Smooth muscle cell (in vitro differentiated cells): Measurements from ENCODE around the gene PCDHGA12. TPM values are rescaled to one million over a fixed set of nuclear protein-coding genes. Genes with fewer than 3 reads are reported as not detected.

ENCODE experiments used
- DNase-seq: peaks from one replicate; lab custom pipeline; 2025; ENCODE audit not compliant: unreplicated experiment; lab: John Stamatoyannopoulos, UW
- H2AFZ ChIP-seq: fragments of 200-600 bp; sonication (generic); 2 replicates; pipeline ENCODE4 v1.6.0; 2016; ENCODE audit warnings: antibody characterized with exemption, low read depth, mild to moderate bottlenecking
- H3F3A ChIP-seq: fragments of 200-600 bp; sonication (generic); 2 replicates; pipeline ENCODE4 v1.6.0; 2017; ENCODE audit warnings: antibody characterized with exemption, low read depth
- H3K27ac ChIP-seq: fragments of 200-600 bp; sonication (generic); 2 replicates; pipeline ENCODE4 v1.5.1; 2016; ENCODE audit warnings: low read depth, mild to moderate bottlenecking
- H3K27me3 ChIP-seq: fragments of 200-600 bp; sonication (generic); 2 replicates; pipeline ENCODE4 v1.6.1; 2016; ENCODE audit warnings: low read depth, mild to moderate bottlenecking
- H3K36me3 ChIP-seq: fragments of 200-600 bp; sonication (generic); 2 replicates; pipeline ENCODE4 v1.5.1; 2016; ENCODE audit warnings: low read depth
- H3K4me1 ChIP-seq: fragments of 200-600 bp; sonication (generic); 2 replicates; pipeline ENCODE4 v1.5.1; 2016; ENCODE audit warnings: low read depth
- H3K4me2 ChIP-seq: fragments of 200-600 bp; sonication (generic); 2 replicates; pipeline ENCODE4 v1.6.0; 2016; ENCODE audit warnings: mild to moderate bottlenecking
- H3K4me3 ChIP-seq: fragments of 200-600 bp; sonication (generic); 2 replicates; pipeline ENCODE4 v1.5.1; 2016; ENCODE audit warnings: mild to moderate bottlenecking
- H3K79me2 ChIP-seq: fragments of 200-600 bp; sonication (generic); 2 replicates; pipeline ENCODE4 v1.6.0; 2016; ENCODE audit warnings: low read depth, mild to moderate bottlenecking
- H3K9ac ChIP-seq: fragments of 200-600 bp; sonication (generic); 2 replicates; pipeline ENCODE4 v1.6.0; 2016; ENCODE audit warnings: low read depth
- H3K9me3 ChIP-seq: fragments of 200-600 bp; sonication (generic); replicated peaks from 2 replicates; pipeline ENCODE4 v1.5.1; 2016; ENCODE audit warnings: low read depth
- H4K20me1 ChIP-seq: fragments of 200-600 bp; sonication (generic); 2 replicates; pipeline ENCODE4 v1.6.0; 2016; ENCODE audit warnings: low read depth
- CTCF ChIP-seq: fragments of 200-600 bp; sonication (generic); IDR thresholded peaks from 2 replicates; pipeline ENCODE4 v1.5.1; 2017; ENCODE audit warnings: borderline replicate concordance, mild to moderate bottlenecking, antibody characterized with exemption; ENCODE audit not compliant: insufficient read depth, poor library complexity, severe bottlenecking
- WGBS: methylation state at CpG from one replicate; pipeline ENCODE4 v1.1.7; 2016; ENCODE audit warnings: low lambda C conversion rate; 5-methylcytosine and 5-hydroxymethylcytosine counted together
- polyA plus RNA-seq: library from polyadenylated mRNA; unstranded; fragments of >200 nt; fragmentation: Nextera tagmentation; extraction: Ambion mirVana; gene quantifications from 2 replicates; pipeline ENCODE4 v1.2.1, GENCODE V29; 2016
- total RNA-seq: library from RNA; depleted of rRNA; stranded (reverse); fragments of >200 nt; gene quantifications from 2 replicates; pipeline ENCODE4 v1.2.3, GENCODE V29; 2014

PCDHGA12 gene
- total RNA-seq, result 1.7 and 4.5 TPM in 2 replicates
- 0.42 and 0.86 TPM in 2 replicates for polyA plus RNA-seq

DNA sequence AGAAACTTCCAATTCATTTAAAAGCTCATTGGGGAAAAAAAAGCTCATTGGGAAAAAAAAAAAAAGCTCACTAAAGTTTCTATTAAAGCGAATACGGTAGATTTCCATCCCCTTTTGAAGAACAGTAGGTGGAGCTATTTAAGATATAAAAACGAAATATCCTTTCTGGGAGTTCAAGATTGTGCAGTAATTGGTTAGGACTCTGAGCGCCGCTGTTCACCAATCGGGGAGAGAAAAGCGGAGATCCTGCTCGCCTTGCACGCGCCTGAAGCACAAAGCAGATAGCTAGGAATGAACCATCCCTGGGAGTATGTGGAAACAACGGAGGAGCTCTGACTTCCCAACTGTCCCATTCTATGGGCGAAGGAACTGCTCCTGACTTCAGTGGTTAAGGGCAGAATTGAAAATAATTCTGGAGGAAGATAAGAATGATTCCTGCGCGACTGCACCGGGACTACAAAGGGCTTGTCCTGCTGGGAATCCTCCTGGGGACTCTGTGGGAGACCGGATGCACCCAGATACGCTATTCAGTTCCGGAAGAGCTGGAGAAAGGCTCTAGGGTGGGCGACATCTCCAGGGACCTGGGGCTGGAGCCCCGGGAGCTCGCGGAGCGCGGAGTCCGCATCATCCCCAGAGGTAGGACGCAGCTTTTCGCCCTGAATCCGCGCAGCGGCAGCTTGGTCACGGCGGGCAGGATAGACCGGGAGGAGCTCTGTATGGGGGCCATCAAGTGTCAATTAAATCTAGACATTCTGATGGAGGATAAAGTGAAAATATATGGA, at the start of gene PCDHGA12:
Gene PCDHGA12, plus strand, starts transcription at position 176 of the 782 bp plus-strand sequence. Its CDS starts 253 bp downstream, at position 429.
- peaks cover 42% of the 10 kb centered on the region for H3K9me3 ChIP-seq

GRCh38 chr5:141382469-141383294, 47.6 kb upstream of the PCDHGA12 start, which contains the start of gene PCDHGA7:
Gene PCDHGA7, plus strand, starts transcription at chr5:141382742. Its CDS starts 158 bp downstream, at chr5:141382900.
- Histone ChIP-seq H3K36me3 (no peaks in the 10 kb centered on the region), H3K79me2 (no peaks in the 10 kb centered on the region), H3K27me3 (no peaks in the 10 kb centered on the region), H3K9ac (no peak within 1 kb of the TSS), H3K4me1 (no peaks in the 10 kb centered on the region), H3K4me2 (no peak within 1 kb of the TSS), H3F3A (no peaks in the 10 kb centered on the region), H3K27ac (no peak within 1 kb of the TSS), H4K20me1 (no peaks in the 10 kb centered on the region), H3K9me3 (no peaks in the 10 kb centered on the region), H3K4me3 (no peak within 1 kb of the TSS), H2AFZ (no peak within 1 kb of the TSS)
- WGBS, result 95% methylated on average over 37 of the region's 37 CpGs
- TF ChIP-seq CTCF, result no peak
- no peak for DNase-seq

More for the DNA sequence above, at the start of gene PCDHGA12:
- no peak within 1 kb of the TSS for H3K9ac ChIP-seq
- DNase-seq, result no peak
- no peaks in the 10 kb centered on the region for H3K4me1 ChIP-seq
- peaks cover 22% of the 10 kb centered on the region for H3K79me2 ChIP-seq
- no peak within 1 kb of the TSS for H3K27ac ChIP-seq
- H3K4me2 ChIP-seq, result no peak within 1 kb of the TSS
- no peak for TF ChIP-seq CTCF
- H3F3A ChIP-seq, result no peaks in the 10 kb centered on the region
- 96% methylated on average over 33 of the region's 33 CpGs for WGBS
- H2AFZ ChIP-seq, result no peak within 1 kb of the TSS
- no peaks in the 10 kb centered on the region for H4K20me1 ChIP-seq
- no peaks in the 10 kb centered on the region for H3K27me3 ChIP-seq
- H3K36me3 ChIP-seq, result peaks cover 40% of the 10 kb centered on the region
- peak within 1 kb of the TSS; percentile 8 for H3K4me3 ChIP-seq

DNA sequence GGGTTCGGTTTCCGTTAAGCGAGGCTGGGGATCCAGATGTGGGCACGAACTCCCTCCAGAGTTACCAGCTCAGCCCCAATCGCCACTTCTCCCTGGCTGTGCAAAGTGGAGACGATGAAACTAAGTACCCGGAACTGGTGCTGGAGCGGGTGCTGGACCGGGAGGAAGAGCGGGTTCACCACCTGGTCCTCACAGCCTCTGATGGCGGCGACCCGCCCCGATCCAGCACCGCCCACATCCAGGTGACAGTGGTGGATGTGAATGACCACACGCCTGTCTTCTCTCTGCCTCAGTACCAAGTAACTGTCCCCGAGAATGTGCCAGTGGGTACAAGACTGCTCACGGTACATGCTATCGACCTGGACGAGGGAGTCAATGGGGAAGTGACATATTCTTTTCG, 47.0 kb upstream of the PCDHGA12 start:
- H3K4me3 ChIP-seq, result no peak overlapping the region
- no peaks in the 10 kb centered on the region for H3K4me1 ChIP-seq
- H3K9me3 ChIP-seq, result peaks cover 2% of the 10 kb centered on the region
- TF ChIP-seq CTCF, result no peak
- no peaks in the 10 kb centered on the region for H4K20me1 ChIP-seq
- no peaks in the 10 kb centered on the region for H3F3A ChIP-seq
- no peaks in the 10 kb centered on the region for H3K36me3 ChIP-seq
- H3K4me2 ChIP-seq, result no peak overlapping the region
- no peak overlapping the region for H3K27ac ChIP-seq
- H2AFZ ChIP-seq, result no peak overlapping the region
- WGBS, result 95% methylated on average over 21 of the region's 21 CpGs
- no peak overlapping the region for H3K9ac ChIP-seq
- H3K79me2 ChIP-seq, result no peaks in the 10 kb centered on the region
- H3K27me3 ChIP-seq, result no peaks in the 10 kb centered on the region
- DNase-seq, result no peak
